ENCODE results near the gene ABCA6. TPM values are rescaled to one million over a fixed set of nuclear protein-coding genes. Genes with fewer than 3 reads are reported as not detected.

The ABCA6 gene
- total RNA-seq, 3 donors from 2014 or later, result 0.08 to 0.24 (median 0.22) TPM

Other genes starting within 250 kb of the ABCA6 start
- gene ABCA8, start 186.5 kb downstream of the ABCA6 start, total RNA-seq, result under 1 TPM in 1 of 3 donors, not detected in 2; 0.35 TPM
- not detected for gene ABCA9, start 81.0 kb downstream of the ABCA6 start, total RNA-seq
- under 1 TPM in 2 of 3 donors, not detected in 1; 0.13 to 0.41 TPM for gene ABCA10, start 86.9 kb upstream of the ABCA6 start, total RNA-seq
- 10 to 100 TPM in 2 of 3 donors, 1 to 10 TPM in 1; 8.6 to 13.6 (median 12.0) TPM for gene ABCA5, start 185.2 kb upstream of the ABCA6 start, total RNA-seq

All from activated T-cell treated with anti-CD3 and anti-CD28 coated beads, Interleukin-2, amount 50 U/mL, for 4 hours (primary cell).